Heart right ventricle (tissue), 16 donors: ENCODE results near the gene KCNQ5. TPM values are rescaled to one million over a fixed set of nuclear protein-coding genes. Genes with fewer than 3 reads are reported as not detected.
A peak's percentile ranks its signal among the peaks of the same experiment; 100 is the strongest.

Experiments used
- ATAC-seq, 8 donors: fragments of 200-7000 bp; cut with Tn5 transposase; one replicate each; pipeline ENCODE4 v1.9.1; 2020; ENCODE audit warnings: mild to moderate bottlenecking in 8 of 8, moderate library complexity in 8 of 8, moderate number of reproducible peaks in 1 of 8
- DNase-seq, 2 donors: peaks; one replicate each; pipeline ENCODE4 v3.0.0-alpha.2; 2020
- H3K27ac ChIP-seq, 10 donors: fragments of 200-600 bp; sonication (generic) in 2 of 10; one replicate each; pipeline versions ENCODE4 v1.5.0 to v1.8.0; 2020 to 2022; ENCODE audit warnings: mild to moderate bottlenecking in 3 of 10
- H3K27me3 ChIP-seq, 7 donors: fragments of 200-600 bp; one replicate each; pipeline ENCODE4 v1.8.0; 2021 to 2022; ENCODE audit warnings: mild to moderate bottlenecking in 2 of 7
- H3K36me3 ChIP-seq, 9 donors: fragments of 200-600 bp; sonication (generic) in 1 of 9; one replicate each; pipeline versions ENCODE4 v1.5.0 to v1.8.0; 2020 to 2022; ENCODE audit warnings: mild to moderate bottlenecking in 2 of 9
- H3K4me1 ChIP-seq, 9 donors: fragments of 200-600 bp; sonication (generic) in 1 of 9; one replicate each; pipeline versions ENCODE4 v1.5.0 to v1.8.0; 2020 to 2022; ENCODE audit warnings: mild to moderate bottlenecking in 4 of 9
- H3K4me3 ChIP-seq, 10 donors: fragments of 200-600 bp; sonication (generic) in 2 of 10; one replicate each; pipeline versions ENCODE4 v1.5.0 to v1.8.0; 2020 to 2022; ENCODE audit warnings: mild to moderate bottlenecking in 7 of 10, moderate library complexity in 2 of 10
- H3K9me3 ChIP-seq, 11 donors: fragments of 200-600 bp in 10 of 11; sonication (generic) in 2 of 11; one replicate each; pipeline versions ENCODE4 v1.5.0 to v1.8.0; 2013 to 2022; ENCODE audit warnings: mild to moderate bottlenecking in 2 of 11, control low read depth in 1 of 11, moderate library complexity in 1 of 11
- CTCF ChIP-seq, 9 donors: fragments of 200-600 bp; sonication (generic) in 2 of 9; IDR thresholded peaks; one replicate each; pipeline versions ENCODE4 v1.5.0 to v1.8.0; 2021 to 2022; ENCODE audit warnings: antibody characterized with exemption in 9 of 9, mild to moderate bottlenecking in 5 of 9, moderate library complexity in 1 of 9
- WGBS, 2 donors: extraction: QIAGEN DNeasy Blood & Tissue Kit; methylation state at CpG; one replicate each; pipeline ENCODE4 v1.1.7; 2013; ENCODE audit warnings: inconsistent platforms in 1 of 2; 5-methylcytosine and 5-hydroxymethylcytosine counted together
- intact Hi-C, 10 donors: fragments of 100-400 bp; cut with DNase I; formaldehyde crosslinking; loops; one replicate each; pipeline versions ENCODE4 v1.11.1 to v1.14.2; 2022
- polyA plus RNA-seq, 2 donors: library from polyadenylated mRNA; stranded (reverse); fragments of 200-250 nt; gene quantifications; one replicate each; pipeline ENCODE4 v1.2.3, GENCODE V29; 2013
- total RNA-seq, 10 donors: library from RNA; stranded (reverse); fragmentation: NEBNext Ultra II Directional in 3 of 10; extraction: Animal tissue kit (Norgen Biotek cat#: 25700) in 3 of 10; gene quantifications; one replicate each; pipeline versions ENCODE4 v1.2.1 to v1.2.4, GENCODE V29; 2021 to 2023
- donor health status: Arrhythmogenic right ventricular cardiomyopathy.
- donor health status: ischemic (EF 13 %, LVEDD 7.1; RV severe dilation, severe dysfunction).
- donor health status: healthy with polysubstance abuse.
- donor health status: DM: no; HTN: yes; CAD: no.
- donor health status: DM: no; HTN: no; CAD: no.
- donor health status: ischemic (EF 25% LVEDD 6.9; RV normal size, moderate dysfunction).
- donor health status: ischemic (EF 25% LVEDD 5.7; RV mildly dilated, moderate dysfunction).
- donor health status: healthy.
- donor health status: DM: yes; HTN: yes; CAD: no.
- donor health status: Ischemic cardiomyopathy.
- donor health status: ischemic (EF 35%, LVEDD 5.7; RV mildly dilated, moderate dysfunction).
- donor health status: nonischemic (EF 11% LVEDD 7.7; RV severe dilation, severe dysfunction).
- donor health status: DM: yes; HTN: yes; CAD: no.
- donor health status: PGD.
- donor health status: ischemic (EF 29% LVEDD 5.4; RV normal size, mild dysfunction).
- donor health status: nonischemic (EF 23%, LVEDD 6.1; RV moderate dilation, normal function).

The KCNQ5 gene
- total and polyA plus RNA-seq, 12 donors = under 0.01 to 0.15 (median 0.12) TPM; not detected in 9

- no peak for ATAC-seq
- no peak for DNase-seq
- H3K4me1 ChIP-seq = peaks cover 0 to 24% (median 0%) of the 10 kb centered on the region in 9 donors
- intact Hi-C loops = no loop called here
- H3K4me3 ChIP-seq = no peak overlapping the region
- no peaks in the 10 kb centered on the region for H3K27me3 ChIP-seq
- 59 to 65% methylated on average over 1 of the region's 1 CpG for WGBS, 2 donors
- H3K9me3 ChIP-seq = no peaks in the 10 kb centered on the region
- H3K36me3 ChIP-seq = no peaks in the 10 kb centered on the region
- no peak for TF ChIP-seq CTCF (IDR thresholded peaks at IDR 0.05)
- no peak overlapping the region for H3K27ac ChIP-seq
Measured at GRCh38 chr6:72864236-72864635, 242.4 kb downstream of the KCNQ5 start.

- Histone ChIP-seq H3K27me3 (no peaks in the 10 kb centered on the region), H3K4me3 (no peak overlapping the region), H3K27ac (no peak overlapping the region), H3K9me3 (no peaks in the 10 kb centered on the region), H3K36me3 (no peaks in the 10 kb centered on the region), H3K4me1 (peaks cover 0 to 24% (median 0%) of the 10 kb centered on the region in 9 donors)
- intact Hi-C loops = no loop called here
- no peak for TF ChIP-seq CTCF (IDR thresholded peaks at IDR 0.05)
- no peak for DNase-seq
- ATAC-seq = no peak
Measured at GRCh38 chr6:72864799-72865198, 242.9 kb downstream of the KCNQ5 start.

GRCh38 chr6:72865467-72865866 is 243.6 kb downstream of the KCNQ5 start:
- intact Hi-C loops = no loop called here
- ATAC-seq (peak in 1 of 8 donors; percentile 69), DNase-seq (no peak)
- Histone ChIP-seq H3K4me3 (no peak overlapping the region), H3K27ac (no peak overlapping the region), H3K9me3 (no peaks in the 10 kb centered on the region), H3K36me3 (no peaks in the 10 kb centered on the region), H3K4me1 (peaks cover 0 to 24% (median 0%) of the 10 kb centered on the region in 9 donors), H3K27me3 (no peaks in the 10 kb centered on the region)
- TF ChIP-seq CTCF (IDR thresholded peaks at IDR 0.05) = no peak
- 69 to 73% methylated on average over 2 of the region's 2 CpGs for WGBS, 2 donors

GRCh38 chr6:72869621-72870020 is 247.8 kb downstream of the KCNQ5 start:
- Histone ChIP-seq H3K27me3 (no peaks in the 10 kb centered on the region), H3K4me1 (peaks cover 0 to 4% (median 0%) of the 10 kb centered on the region in 9 donors), H3K36me3 (no peaks in the 10 kb centered on the region), H3K9me3 (no peaks in the 10 kb centered on the region), H3K4me3 (no peak overlapping the region), H3K27ac (no peak overlapping the region)
- TF ChIP-seq CTCF (IDR thresholded peaks at IDR 0.05) = no peak
- no peak for DNase-seq
- WGBS, 2 donors = 87 to 89% methylated on average over 5 of the region's 5 CpGs
- intact Hi-C loops = no loop called here
- ATAC-seq = no peak
